GM10266 (cell line): ENCODE data around the gene PSMD6.

Experiments used
- DNase-seq: peaks from one replicate; pipeline ENCODE4 v3.0.0; 2012; ENCODE audit errors: extremely low spot score
- TF ChIP-seq, protein P1 (sequence below): IDR thresholded peaks from 2 replicates; pipeline ENCODE4 v1.5.1; 2012; ENCODE audit warnings: mild to moderate bottlenecking, low read depth; ENCODE audit not compliant: control insufficient read depth, insufficient read depth; ENCODE audit errors: missing control alignments

The PSMD6 gene

DNA sequence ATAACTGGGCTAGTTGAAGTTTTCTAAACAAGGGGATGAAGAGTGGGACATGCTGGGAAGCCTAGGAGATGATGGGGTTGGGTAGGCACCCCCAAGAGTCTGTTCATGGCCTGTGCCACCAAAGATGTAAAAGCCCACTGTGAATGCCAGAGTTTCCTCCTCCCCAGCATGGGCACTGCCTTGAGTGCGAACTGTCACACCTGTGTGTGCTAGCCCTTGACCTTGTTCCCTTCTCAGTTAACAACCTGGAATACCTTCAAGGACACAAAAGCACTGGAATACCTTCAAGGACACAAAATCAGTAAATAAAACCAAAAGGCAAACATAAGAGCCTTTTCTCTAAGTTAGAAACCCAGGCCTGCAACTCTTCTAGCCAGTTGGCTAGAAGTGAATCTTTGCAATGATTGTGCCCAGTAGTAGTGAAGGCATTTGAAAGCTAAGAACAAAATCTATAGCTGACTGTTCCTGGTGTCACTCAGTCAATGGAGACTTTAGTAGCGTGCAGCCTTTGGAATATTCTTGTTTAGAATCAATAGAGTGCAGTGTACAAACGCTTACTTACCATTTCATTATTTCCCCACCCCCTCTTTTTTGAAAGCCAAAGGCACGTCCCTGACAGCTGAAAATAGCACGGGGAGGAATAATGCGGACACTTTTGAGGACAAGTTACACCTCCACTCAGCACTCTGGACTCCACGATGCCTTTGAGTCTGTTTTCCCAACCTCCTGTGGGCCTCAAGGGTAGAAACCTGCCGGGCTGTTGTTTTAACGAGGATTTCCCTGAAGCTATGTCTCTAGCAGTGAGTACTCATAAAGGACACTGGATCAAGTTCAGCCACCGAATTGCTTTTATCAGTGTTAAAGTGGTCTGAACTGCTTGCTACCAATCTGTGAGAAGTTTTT is 24.2 kb downstream of the PSMD6 start:
- DNase-seq: no peak
- TF ChIP-seq, protein P1, sequence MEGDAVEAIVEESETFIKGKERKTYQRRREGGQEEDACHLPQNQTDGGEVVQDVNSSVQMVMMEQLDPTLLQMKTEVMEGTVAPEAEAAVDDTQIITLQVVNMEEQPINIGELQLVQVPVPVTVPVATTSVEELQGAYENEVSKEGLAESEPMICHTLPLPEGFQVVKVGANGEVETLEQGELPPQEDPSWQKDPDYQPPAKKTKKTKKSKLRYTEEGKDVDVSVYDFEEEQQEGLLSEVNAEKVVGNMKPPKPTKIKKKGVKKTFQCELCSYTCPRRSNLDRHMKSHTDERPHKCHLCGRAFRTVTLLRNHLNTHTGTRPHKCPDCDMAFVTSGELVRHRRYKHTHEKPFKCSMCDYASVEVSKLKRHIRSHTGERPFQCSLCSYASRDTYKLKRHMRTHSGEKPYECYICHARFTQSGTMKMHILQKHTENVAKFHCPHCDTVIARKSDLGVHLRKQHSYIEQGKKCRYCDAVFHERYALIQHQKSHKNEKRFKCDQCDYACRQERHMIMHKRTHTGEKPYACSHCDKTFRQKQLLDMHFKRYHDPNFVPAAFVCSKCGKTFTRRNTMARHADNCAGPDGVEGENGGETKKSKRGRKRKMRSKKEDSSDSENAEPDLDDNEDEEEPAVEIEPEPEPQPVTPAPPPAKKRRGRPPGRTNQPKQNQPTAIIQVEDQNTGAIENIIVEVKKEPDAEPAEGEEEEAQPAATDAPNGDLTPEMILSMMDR: no peak

DNA sequence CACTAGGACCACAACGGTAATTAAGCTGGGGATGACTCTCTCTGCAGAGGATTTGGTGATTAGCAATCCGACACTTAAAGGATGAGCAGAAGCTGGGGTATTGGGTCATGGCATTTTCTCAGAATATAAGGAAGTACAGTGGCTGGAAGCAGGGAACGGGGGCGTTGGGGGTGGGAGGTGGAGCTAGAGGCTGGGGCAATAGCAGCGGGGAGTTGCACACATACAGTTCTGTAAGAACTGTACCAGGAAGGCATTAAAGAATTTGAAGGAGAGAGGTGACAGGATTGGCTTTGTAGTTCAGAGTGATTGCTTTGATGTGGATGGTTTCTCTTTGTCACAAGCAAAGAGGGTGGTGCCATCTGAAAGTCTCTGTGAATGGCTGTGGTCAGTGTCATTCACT is 28.2 kb downstream of the PSMD6 start:
- TF ChIP-seq, protein P1: no peak
- no peak for DNase-seq

DNA sequence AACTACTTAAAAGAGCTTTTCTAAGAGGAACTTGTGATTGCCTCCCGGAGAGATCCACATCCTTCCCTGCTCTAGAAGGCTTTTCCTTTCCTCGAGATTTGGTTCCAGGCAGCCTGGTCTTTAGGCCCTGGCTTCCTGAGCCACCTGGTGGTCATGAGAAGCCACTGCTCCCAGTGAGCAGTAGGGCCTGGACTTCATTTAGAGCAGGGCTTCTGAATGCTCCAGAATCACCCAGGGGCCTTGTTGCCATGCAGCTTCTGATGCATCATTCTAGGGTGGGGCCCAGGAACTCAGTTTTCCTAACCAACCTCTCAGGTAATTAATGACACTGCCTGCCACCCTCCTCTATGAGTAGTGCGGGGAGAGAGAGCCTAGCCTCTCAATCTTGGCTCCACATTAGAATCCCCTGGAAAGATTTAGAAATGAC is 29.6 kb downstream of the PSMD6 start:
- peak; percentile 57 for DNase-seq
- TF ChIP-seq, protein P1: peak; percentile 86

DNA sequence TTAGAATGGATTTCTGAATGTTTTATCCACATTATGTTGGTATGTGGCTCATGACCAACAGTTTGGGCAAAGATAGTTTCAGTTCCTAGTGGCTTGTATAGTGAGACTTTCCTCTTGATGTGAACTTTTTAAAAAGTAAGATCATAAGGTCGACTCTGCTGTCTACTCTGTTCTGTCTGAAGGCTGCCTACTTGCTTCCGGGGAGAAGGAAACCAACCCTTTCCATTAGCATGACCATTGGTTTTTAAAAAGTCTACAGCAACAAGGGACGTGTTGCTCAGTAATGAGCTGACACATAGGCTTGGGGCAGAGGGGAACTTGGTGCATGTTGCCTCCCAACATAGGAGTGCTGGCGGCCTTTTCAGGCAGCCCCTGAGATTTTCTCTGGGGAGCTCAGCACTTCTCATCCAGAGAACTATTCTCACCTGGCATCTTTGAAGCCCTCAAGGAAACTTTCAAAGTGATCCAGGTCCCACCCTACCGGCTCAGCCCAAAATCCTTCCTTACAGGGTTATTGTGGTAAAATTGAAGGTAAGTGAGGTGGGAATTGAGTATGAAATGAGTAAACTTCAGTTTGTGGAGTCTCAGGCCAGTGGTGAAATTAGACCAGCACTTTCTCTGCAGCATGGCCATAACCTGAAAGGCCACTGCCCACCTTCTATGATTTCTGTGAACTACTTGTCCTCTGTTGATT is 30.6 kb downstream of the PSMD6 start:
- TF ChIP-seq, protein P1: no peak
- DNase-seq: no peak

DNA sequence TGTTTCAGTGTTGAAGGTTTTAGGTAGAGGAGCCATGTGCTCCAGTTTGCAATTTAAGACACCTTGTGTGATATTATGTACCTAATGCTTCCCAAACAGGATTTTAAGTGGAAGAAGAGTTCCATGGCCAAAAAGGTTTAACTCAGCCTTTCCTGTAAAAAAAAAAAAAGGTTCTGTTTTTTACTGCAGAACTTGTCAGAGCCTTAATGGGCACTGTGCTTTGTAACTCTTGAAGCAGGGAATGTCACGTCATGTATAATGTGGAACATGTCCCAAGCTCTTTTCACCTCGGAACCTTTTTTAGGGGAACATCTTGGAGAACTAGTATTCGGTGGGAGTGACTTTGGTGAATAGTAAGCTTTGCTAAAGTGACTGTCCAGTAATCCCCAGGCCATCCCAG is 31.6 kb downstream of the PSMD6 start:
- DNase-seq: no peak
- TF ChIP-seq, protein P1: no peak

DNA sequence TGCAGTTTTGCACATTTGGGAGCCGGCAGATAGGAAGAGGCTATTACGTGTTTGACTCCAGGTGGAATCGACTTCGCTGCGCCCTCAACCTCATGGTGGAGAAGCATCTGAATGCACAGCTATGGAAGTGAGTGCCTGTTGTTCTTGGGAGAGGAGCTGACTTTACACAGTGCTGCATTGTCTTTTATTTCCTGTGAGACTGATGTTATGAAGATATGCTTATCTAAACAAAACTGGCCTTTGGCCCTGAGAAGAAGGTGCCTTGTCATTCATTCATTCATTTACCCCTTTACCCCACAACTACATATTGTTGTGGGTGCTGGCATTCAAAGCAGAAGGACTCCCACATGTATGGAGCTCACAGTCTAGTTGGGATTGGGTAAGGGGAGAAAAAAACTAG is 32.6 kb downstream of the PSMD6 start:
- TF ChIP-seq, protein P1: no peak
- no peak for DNase-seq

DNA sequence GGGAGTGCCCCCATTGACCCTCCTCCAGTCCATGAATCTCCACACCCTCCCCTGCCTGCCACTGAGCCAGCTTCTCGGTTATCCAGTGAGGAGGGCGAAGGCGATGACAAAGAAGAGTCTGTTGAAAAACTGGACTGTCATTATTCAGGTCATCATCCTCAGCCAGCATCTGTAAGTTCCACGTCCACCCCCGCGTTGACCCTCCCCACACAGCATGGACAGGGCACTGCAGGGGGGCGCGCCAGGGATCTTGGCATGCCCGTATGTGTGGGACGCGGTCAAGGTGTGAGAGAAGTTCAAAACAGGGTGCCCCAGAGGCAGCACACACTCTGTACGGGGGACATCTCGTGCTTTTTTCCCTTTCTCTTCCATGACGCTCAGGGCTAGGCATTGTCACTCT is 33.1 kb downstream of the PSMD6 start:
- TF ChIP-seq, protein P1: no peak
- DNase-seq: no peak
